IMR-90 (cell line): ENCODE results near the gene TMSB10. TPM values are rescaled to one million over a fixed set of nuclear protein-coding genes. Genes with fewer than 3 reads are reported as not detected.

Experiments
- ATAC-seq: fragments of 200-7000 bp; cut with Tn5 transposase; 2 replicates; pipeline ENCODE4 v1.9.1; 2020; ENCODE audit warnings: low read depth, mild to moderate bottlenecking, moderate library complexity
- BruUV-seq: library from RNA; stranded (reverse); fragments of 400-500 nt; replicated peaks from 2 replicates; lab custom pipeline; 2021; lab: Mats Ljungman, UMichigan
- CTCF ChIA-PET: fragments of 300-600 bp; formaldehyde crosslinking; extraction: SDS; loops from one replicate; lab custom pipeline; 2021; ENCODE audit warnings: antibody characterized with exemption; lab: Yijun Ruan, JAX
- POLR2A ChIA-PET: fragments of 300-600 bp; sonication (Branson Sonifier 250); formaldehyde crosslinking; loops from one replicate; lab custom pipeline; 2022; ENCODE audit warnings: antibody characterized with exemption; ENCODE audit not compliant: unreplicated experiment; lab: Charles Lee
- DNase-seq: peaks from one replicate; pipeline ENCODE4 v3.0.0; 2013
- H2AFZ ChIP-seq: replicated peaks from 2 replicates; pipeline ENCODE3; 2013; ENCODE audit warnings: low read length, mild to moderate bottlenecking; ENCODE audit not compliant: poor library complexity
- H2AK5ac ChIP-seq: 2 replicates; pipeline ENCODE4 v1.6.1; 2013; ENCODE audit warnings: low read depth, low read length, inconsistent platforms
- H2AK9ac ChIP-seq: replicated peaks from 2 replicates; pipeline ENCODE3; 2013; ENCODE audit warnings: mild to moderate bottlenecking, low read depth, low read length, moderate library complexity; ENCODE audit not compliant: poor library complexity
- H2BK120ac ChIP-seq: 2 replicates; pipeline ENCODE4 v1.6.1; 2013; ENCODE audit warnings: low read depth, low read length, inconsistent platforms
- H2BK15ac ChIP-seq: 3 replicates; pipeline ENCODE4 v1.6.1; 2013; ENCODE audit warnings: low read depth, low read length, inconsistent platforms
- H2BK20ac ChIP-seq: 2 replicates; pipeline ENCODE4 v1.6.1; 2013; ENCODE audit warnings: low read depth, mild to moderate bottlenecking, inconsistent platforms, low read length, moderate library complexity
- H2BK5ac ChIP-seq: 2 replicates; pipeline ENCODE4 v1.6.1; 2013; ENCODE audit warnings: mild to moderate bottlenecking, low read depth, low read length, inconsistent platforms; ENCODE audit not compliant: poor library complexity, severe bottlenecking
- H3K14ac ChIP-seq: replicated peaks from 2 replicates; pipeline ENCODE4 v1.6.1; 2013; ENCODE audit warnings: low read depth, low read length, inconsistent platforms
- H3K18ac ChIP-seq: 2 replicates; pipeline ENCODE4 v1.6.1; 2013; ENCODE audit warnings: low read depth, low read length, control low read depth
- H3K23ac ChIP-seq: 2 replicates; pipeline ENCODE4 v1.6.1; 2013; ENCODE audit warnings: low read depth, low read length, inconsistent platforms
- H3K27ac ChIP-seq: 2 replicates; pipeline ENCODE4 v1.5.1; 2013; ENCODE audit warnings: mild to moderate bottlenecking, control low read depth, low read length; ENCODE audit not compliant: insufficient read depth
- H3K27me3 ChIP-seq: 2 replicates; pipeline ENCODE4 v1.6.1; 2013; ENCODE audit warnings: low read length; ENCODE audit not compliant: control insufficient read depth, insufficient read depth
- H3K36me3 ChIP-seq: 2 replicates; pipeline ENCODE4 v1.6.1; 2013; ENCODE audit warnings: low read length, mixed read lengths; ENCODE audit not compliant: control insufficient read depth, insufficient read depth
- H3K4ac ChIP-seq: 2 replicates; pipeline ENCODE4 v1.6.1; 2013; ENCODE audit warnings: low read depth, low read length, inconsistent platforms
- H3K4me1 ChIP-seq: 2 replicates; pipeline ENCODE4 v1.6.1; 2013; ENCODE audit warnings: low read length, mixed read lengths; ENCODE audit not compliant: control insufficient read depth, insufficient read depth
- H3K4me2 ChIP-seq: 2 replicates; pipeline ENCODE4 v1.6.1; 2013; ENCODE audit warnings: low read depth, mild to moderate bottlenecking, control low read depth, low read length, moderate library complexity
- H3K4me3 ChIP-seq: 2 replicates; pipeline ENCODE4 v1.5.1; 2013; ENCODE audit warnings: low read depth, mild to moderate bottlenecking, control low read depth, low read length, moderate library complexity; ENCODE audit not compliant: insufficient read depth
- H3K56ac ChIP-seq: 2 replicates; pipeline ENCODE4 v1.6.1; 2013; ENCODE audit warnings: low read length, inconsistent platforms; ENCODE audit not compliant: insufficient read depth; ENCODE audit errors: extremely low read depth
- H3K79me1 ChIP-seq, 2 experiments: 2 replicates each; pipeline ENCODE4 v1.6.1; 2013; ENCODE audit warnings: low read length in 2 of 2, inconsistent platforms in 1 of 2, low read depth in 1 of 2
- H3K9ac ChIP-seq: 2 replicates; pipeline ENCODE4 v1.6.1; 2013; ENCODE audit warnings: low read depth, low read length, control low read depth
- H3K9me1 ChIP-seq: 2 replicates; pipeline ENCODE4 v1.6.1; 2013; ENCODE audit warnings: low read length, inconsistent platforms; ENCODE audit not compliant: insufficient read depth
- H3K9me3 ChIP-seq: 2 replicates; pipeline ENCODE4 v1.6.1; 2013; ENCODE audit warnings: low read length; ENCODE audit not compliant: control insufficient read depth, insufficient read depth
- H4K20me1 ChIP-seq: 2 replicates; pipeline ENCODE4 v1.6.1; 2013; ENCODE audit warnings: low read length, inconsistent platforms; ENCODE audit not compliant: insufficient read depth
- H4K5ac ChIP-seq: 2 replicates; pipeline ENCODE4 v1.6.1; 2013; ENCODE audit warnings: mild to moderate bottlenecking, low read depth, low read length, control low read depth
- H4K8ac ChIP-seq, 2 experiments: 2 replicates each; pipeline ENCODE4 v1.6.1; 2013; ENCODE audit warnings: low read depth in 2 of 2, low read length in 2 of 2, control low read depth in 1 of 2, inconsistent platforms in 1 of 2
- H4K91ac ChIP-seq: 2 replicates; pipeline ENCODE4 v1.6.1; 2013; ENCODE audit warnings: low read depth, low read length, inconsistent platforms; ENCODE audit not compliant: insufficient read depth
- CEBPB ChIP-seq: IDR thresholded peaks from 2 replicates; pipeline ENCODE4 v1.6.1; 2012; ENCODE audit warnings: low read depth, low read length, improper control_type of control experiment
- RFX5 ChIP-seq: IDR thresholded peaks from 2 replicates; pipeline ENCODE4 v1.8.0; 2012; ENCODE audit warnings: low read depth, mild to moderate bottlenecking, low read length, moderate library complexity
- WGBS, 2 experiments: methylation state at CpG; one replicate each; pipeline versions ENCODE4 v1.1.5 to v1.1.7; 2013; ENCODE audit warnings: missing lambda C conversion rate in 2 of 2; ENCODE audit not compliant: insufficient read length in 1 of 2; ENCODE audit errors: extremely low coverage in 2 of 2; 5-methylcytosine and 5-hydroxymethylcytosine counted together
- dilution Hi-C: fragments of 300-500 bp; cut with HindIII; formaldehyde crosslinking; loops from one replicate; pipeline ENCODE4 v1.14.3; 2018; ENCODE audit warnings: low sequenced_read_pairs; ENCODE audit not compliant: unreplicated experiment
- in situ Hi-C: fragments of 300-500 bp; cut with MboI; formaldehyde crosslinking; loops from 3 replicates; pipeline ENCODE4 v1.14.3; 2019; ENCODE audit warnings: low sequenced_read_pairs, inconsistent platforms, mixed read lengths
- intact Hi-C: fragments of 100-400 bp; cut with micrococcal nuclease; formaldehyde crosslinking; loops from 2 replicates; pipeline ENCODE4 v1.10.0; 2022
- polyA plus RNA-seq, 3 experiments: library from polyadenylated mRNA; depleted of rRNA; stranded (reverse); fragments of >200 nt; gene quantifications; 2 replicates each; pipeline ENCODE4 v1.2.3, GENCODE V29; 2012; ENCODE audit warnings: low replicate concordance in 1 of 3
- total RNA-seq: library from RNA; depleted of rRNA; stranded (reverse); fragments of >200 nt; gene quantifications from 2 replicates; pipeline ENCODE4 v1.2.3, GENCODE V29; 2012

Gene TMSB10
- total and polyA plus RNA-seq, 2 of the 4 experiments (the other 2 are of a cell fraction): 3,620 to 5,527 TPM

DNA sequence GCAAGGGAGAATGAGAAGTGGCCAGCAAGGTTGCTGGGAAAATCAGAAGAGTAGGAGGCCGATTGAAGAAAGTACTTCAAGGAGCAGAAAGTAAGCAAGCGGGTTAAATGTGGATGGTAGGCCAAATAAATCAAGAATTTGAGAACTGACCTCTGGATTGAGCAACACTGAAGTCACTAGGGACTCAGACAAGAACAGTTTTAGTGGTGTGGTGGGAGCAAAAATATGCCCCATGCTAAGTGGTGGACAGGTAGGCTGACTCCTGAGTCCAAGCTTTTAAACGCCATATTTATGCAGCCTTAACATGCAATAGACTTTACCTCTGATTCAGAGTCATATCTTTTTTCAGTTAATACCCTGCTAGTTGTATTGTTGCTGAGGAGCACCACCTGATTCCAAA is 29.1 kb upstream of the TMSB10 start:
- no peak overlapping the region for H3K4me2 ChIP-seq
- POLR2A ChIA-PET: no interaction called here
- no peak for DNase-seq

More for the DNA sequence above, 29.1 kb upstream of the TMSB10 start:
- H3K4ac ChIP-seq: no peak overlapping the region
- no peak overlapping the region for H2AFZ ChIP-seq
- peaks cover 11% of the 10 kb centered on the region for H3K4me1 ChIP-seq
- H2BK120ac ChIP-seq: no peak overlapping the region
- 50% methylated on average over 1 of the region's 3 CpGs; no CpG with 5 or more reads in 1 of the 2 experiments for WGBS, 2 experiments
- no peak overlapping the region for H3K56ac ChIP-seq
- CTCF ChIA-PET: interaction anchor here (0.6 kb wide), 1 partner anchor 184 kb away, joined by 3 read pairs; no protein-coding TSS in a partner anchor
- H4K8ac ChIP-seq: no peak overlapping the region
- H3K27ac ChIP-seq: no peak overlapping the region
- no peak overlapping the region for H4K5ac ChIP-seq
- no peak overlapping the region for H3K23ac ChIP-seq
- intact Hi-C loops (no loop called here), dilution Hi-C loops (no loop called here), in situ Hi-C loops (no loop called here)
- H2BK20ac ChIP-seq: no peak overlapping the region
- peaks cover 6% of the 10 kb centered on the region for H3K36me3 ChIP-seq
- no peak for TF ChIP-seq RFX5
- TF ChIP-seq CEBPB: 0 out of 2 replicates have a peak, but pooled peaks have one; percentile 9
- H3K18ac ChIP-seq: no peak overlapping the region
- peaks cover 8% of the 10 kb centered on the region; the same call in 1 of the 2 replicates for H3K9me1 ChIP-seq
- H3K27me3 ChIP-seq: no peaks in the 10 kb centered on the region
- no peak overlapping the region for H3K4me3 ChIP-seq
- no TSS peak for BruUV-seq
- ATAC-seq: no peak
- no peak overlapping the region for H3K9ac ChIP-seq
- H3K14ac ChIP-seq: no peak overlapping the region
- no peak overlapping the region for H2BK15ac ChIP-seq
- no peak overlapping the region for H2AK5ac ChIP-seq
- H3K79me1 ChIP-seq: peaks cover 27 to 53% of the 10 kb centered on the region in 2 experiments; a peak in 3 of 4 replicates
- H2AK9ac ChIP-seq: no peak overlapping the region
- H2BK5ac ChIP-seq: no peak overlapping the region
- no peaks in the 10 kb centered on the region for H3K9me3 ChIP-seq
- H4K20me1 ChIP-seq: no peaks in the 10 kb centered on the region
- H4K91ac ChIP-seq: no peak overlapping the region
